Neuron (in vitro differentiated cells): ENCODE measurements around the gene SLMAP.

Source experiments
- H2AFZ ChIP-seq: one replicate; pipeline ENCODE4 v1.6.1; 2013; ENCODE audit warnings: low read depth, mild to moderate bottlenecking, inconsistent platforms, low read length, moderate library complexity
- H3K27me3 ChIP-seq: one replicate; pipeline ENCODE4 v1.6.1; 2013; ENCODE audit warnings: low read length; ENCODE audit not compliant: insufficient read depth
- H3K36me3 ChIP-seq: one replicate; pipeline ENCODE4 v1.6.1; 2013; ENCODE audit warnings: low read length; ENCODE audit not compliant: insufficient read depth
- H3K4me1 ChIP-seq: one replicate; pipeline ENCODE4 v1.6.1; 2013; ENCODE audit warnings: low read length; ENCODE audit not compliant: insufficient read depth
- H3K4me3 ChIP-seq: 2 replicates; pipeline ENCODE4 v1.5.1; 2013; ENCODE audit warnings: mild to moderate bottlenecking, low read length, moderate library complexity
- H3K9me3 ChIP-seq: one replicate; pipeline ENCODE4 v1.6.1; 2013; ENCODE audit warnings: low read length

SLMAP gene

GRCh38 chr3:57809609-57809968 is 53.5 kb downstream of the SLMAP start:
- no peak overlapping the region for H2AFZ ChIP-seq
- no peaks in the 10 kb centered on the region for H3K27me3 ChIP-seq
- H3K4me1 ChIP-seq = no peaks in the 10 kb centered on the region
- H3K9me3 ChIP-seq = no peaks in the 10 kb centered on the region
- H3K36me3 ChIP-seq = no peaks in the 10 kb centered on the region
- no peak overlapping the region for H3K4me3 ChIP-seq

GRCh38 chr3:57810048-57810447 is 53.9 kb downstream of the SLMAP start:
- no peak overlapping the region for H3K4me3 ChIP-seq
- no peaks in the 10 kb centered on the region for H3K27me3 ChIP-seq

GRCh38 chr3:57810471-57811137 is 54.5 kb downstream of the SLMAP start:
- H3K4me3 ChIP-seq = no peak overlapping the region
- no peaks in the 10 kb centered on the region for H3K4me1 ChIP-seq

More at GRCh38 chr3:57810048-57810447, 53.9 kb downstream of the SLMAP start:
- no peaks in the 10 kb centered on the region for H3K4me1 ChIP-seq
- H3K9me3 ChIP-seq = no peaks in the 10 kb centered on the region
- no peak overlapping the region for H2AFZ ChIP-seq
- H3K36me3 ChIP-seq = no peaks in the 10 kb centered on the region

GRCh38 chr3:57815036-57815435 is 58.9 kb downstream of the SLMAP start:
- no peaks in the 10 kb centered on the region for H3K4me1 ChIP-seq
- no peak overlapping the region for H2AFZ ChIP-seq
- H3K27me3 ChIP-seq = no peaks in the 10 kb centered on the region
- H3K4me3 ChIP-seq = no peak overlapping the region
- H3K36me3 ChIP-seq = no peaks in the 10 kb centered on the region
- H3K9me3 ChIP-seq = no peaks in the 10 kb centered on the region

More at GRCh38 chr3:57810471-57811137, 54.5 kb downstream of the SLMAP start:
- no peak overlapping the region for H2AFZ ChIP-seq
- H3K9me3 ChIP-seq = no peaks in the 10 kb centered on the region
- no peaks in the 10 kb centered on the region for H3K27me3 ChIP-seq
- no peaks in the 10 kb centered on the region for H3K36me3 ChIP-seq

GRCh38 chr3:57816471-57817095 is 60.5 kb downstream of the SLMAP start:
- Histone ChIP-seq H3K27me3 (no peaks in the 10 kb centered on the region), H3K9me3 (no peaks in the 10 kb centered on the region), H3K4me3 (no peak overlapping the region), H2AFZ (no peak overlapping the region), H3K4me1 (no peaks in the 10 kb centered on the region), H3K36me3 (no peaks in the 10 kb centered on the region)

GRCh38 chr3:57818772-57819171 is 62.7 kb downstream of the SLMAP start:
- Histone ChIP-seq H3K27me3 (no peaks in the 10 kb centered on the region), H2AFZ (no peak overlapping the region), H3K9me3 (no peaks in the 10 kb centered on the region), H3K4me3 (no peak overlapping the region), H3K4me1 (no peaks in the 10 kb centered on the region), H3K36me3 (no peaks in the 10 kb centered on the region)

- Histone ChIP-seq H3K27me3 (no peaks in the 10 kb centered on the region), H2AFZ (no peak overlapping the region)
Measured at GRCh38 chr3:57820479-57820878, 64.4 kb downstream of the SLMAP start.

GRCh38 chr3:57821765-57822164 is 65.7 kb downstream of the SLMAP start:
- Histone ChIP-seq H3K4me3 (no peak overlapping the region), H3K4me1 (peaks cover 8% of the 10 kb centered on the region), H2AFZ (no peak overlapping the region), H3K27me3 (no peaks in the 10 kb centered on the region), H3K9me3 (no peaks in the 10 kb centered on the region), H3K36me3 (no peaks in the 10 kb centered on the region)

More at GRCh38 chr3:57820479-57820878, 64.4 kb downstream of the SLMAP start:
- Histone ChIP-seq H3K9me3 (no peaks in the 10 kb centered on the region), H3K36me3 (no peaks in the 10 kb centered on the region), H3K4me3 (no peak overlapping the region), H3K4me1 (peaks cover 5% of the 10 kb centered on the region)

GRCh38 chr3:57822686-57823085 is 66.6 kb downstream of the SLMAP start:
- Histone ChIP-seq H3K4me3 (no peak overlapping the region), H2AFZ (no peak overlapping the region), H3K9me3 (no peaks in the 10 kb centered on the region), H3K36me3 (no peaks in the 10 kb centered on the region), H3K27me3 (no peaks in the 10 kb centered on the region), H3K4me1 (peaks cover 8% of the 10 kb centered on the region)

- Histone ChIP-seq H3K4me3 (no peak overlapping the region), H3K4me1 (peaks cover 8% of the 10 kb centered on the region), H3K9me3 (no peaks in the 10 kb centered on the region), H3K27me3 (no peaks in the 10 kb centered on the region), H2AFZ (no peak overlapping the region), H3K36me3 (no peaks in the 10 kb centered on the region)
Measured at GRCh38 chr3:57825116-57825515, 69.0 kb downstream of the SLMAP start.

GRCh38 chr3:57826245-57826951 is 70.3 kb downstream of the SLMAP start:
- Histone ChIP-seq H3K9me3 (no peaks in the 10 kb centered on the region), H3K36me3 (peaks cover 3% of the 10 kb centered on the region), H2AFZ (no peak overlapping the region), H3K4me3 (no peak overlapping the region), H3K4me1 (peaks cover 8% of the 10 kb centered on the region), H3K27me3 (no peaks in the 10 kb centered on the region)

GRCh38 chr3:57826952-57827723 is 71.0 kb downstream of the SLMAP start:
- Histone ChIP-seq H3K36me3 (peaks cover 3% of the 10 kb centered on the region), H3K4me1 (peaks cover 8% of the 10 kb centered on the region), H3K9me3 (no peaks in the 10 kb centered on the region), H3K4me3 (no peak overlapping the region), H2AFZ (no peak overlapping the region), H3K27me3 (no peaks in the 10 kb centered on the region)

- Histone ChIP-seq H3K9me3 (no peaks in the 10 kb centered on the region), H3K27me3 (no peaks in the 10 kb centered on the region), H2AFZ (no peak overlapping the region), H3K4me1 (peaks cover 8% of the 10 kb centered on the region), H3K4me3 (no peak overlapping the region), H3K36me3 (peaks cover 3% of the 10 kb centered on the region)
Measured at GRCh38 chr3:57827757-57828156, 71.6 kb downstream of the SLMAP start.
